SJSA1 (cell line): ENCODE data around the gene FRMD4A. TPM values are rescaled to one million over a fixed set of nuclear protein-coding genes. Genes with fewer than 3 reads are reported as not detected.

Experiments
- DNase-seq, 2 experiments: peaks; one replicate each; pipeline ENCODE4 v3.0.0-alpha.2; 2015 to 2020; ENCODE audit warnings: low spot score in 2 of 2, low read depth in 1 of 2
- H3K27ac ChIP-seq: fragments of 250-450 bp; sonication (Bioruptor Pico); 2 replicates; pipeline ENCODE4 v1.5.1; 2020; ENCODE audit warnings: mild to moderate bottlenecking, moderate library complexity
- H3K27me3 ChIP-seq: fragments of 250-450 bp; sonication (Bioruptor Pico); replicated peaks from 2 replicates; pipeline ENCODE4 v1.5.1; 2020; ENCODE audit warnings: mild to moderate bottlenecking, moderate library complexity
- H3K36me3 ChIP-seq: fragments of 250-450 bp; sonication (Bioruptor Pico); 2 replicates; pipeline ENCODE4 v1.5.1; 2020; ENCODE audit warnings: mild to moderate bottlenecking
- H3K4me1 ChIP-seq: fragments of 250-450 bp; sonication (Bioruptor Pico); replicated peaks from 2 replicates; pipeline ENCODE4 v1.6.1; 2021; ENCODE audit warnings: mild to moderate bottlenecking
- H3K4me3 ChIP-seq: fragments of 250-450 bp; sonication (Bioruptor Pico); 2 replicates; pipeline ENCODE4 v1.5.1; 2020; ENCODE audit warnings: mild to moderate bottlenecking
- H3K9me3 ChIP-seq: fragments of 250-450 bp; sonication (Bioruptor Pico); replicated peaks from 2 replicates; pipeline ENCODE4 v1.5.1; 2020; ENCODE audit warnings: mild to moderate bottlenecking
- total RNA-seq: library from RNA; depleted of rRNA; stranded (reverse); fragments of >200 nt; shearing (Covaris generic); gene quantifications from 2 replicates; pipeline ENCODE4 v1.2.3, GENCODE V29; 2014

FRMD4A gene
- total RNA-seq, 1 experiment from 2014 or later, result 6.2 TPM

GRCh38 chr10:14196113-14196512 is 134.6 kb downstream of the FRMD4A start:
- no peak for DNase-seq
- Histone ChIP-seq H3K36me3 (no peaks in the 10 kb centered on the region), H3K27ac (no peak overlapping the region), H3K27me3 (peaks cover 6% of the 10 kb centered on the region; the same call in 1 of the 2 replicates), H3K4me3 (no peak overlapping the region), H3K4me1 (no peaks in the 10 kb centered on the region), H3K9me3 (no peaks in the 10 kb centered on the region)

GRCh38 chr10:14195433-14195832 is 135.3 kb downstream of the FRMD4A start:
- H3K27me3 ChIP-seq, result peaks cover 8% of the 10 kb centered on the region; the same call in 1 of the 2 replicates

GRCh38 chr10:14192746-14193145 is 138.0 kb downstream of the FRMD4A start:
- Histone ChIP-seq H3K27ac (no peak overlapping the region), H3K9me3 (no peaks in the 10 kb centered on the region), H3K27me3 (peaks cover 8% of the 10 kb centered on the region), H3K4me1 (no peaks in the 10 kb centered on the region), H3K36me3 (no peaks in the 10 kb centered on the region), H3K4me3 (no peak overlapping the region)
- DNase-seq, result no peak

More at GRCh38 chr10:14195433-14195832, 135.3 kb downstream of the FRMD4A start:
- H3K4me1 ChIP-seq, result no peaks in the 10 kb centered on the region
- H3K27ac ChIP-seq, result no peak overlapping the region
- no peak overlapping the region for H3K4me3 ChIP-seq
- no peaks in the 10 kb centered on the region for H3K36me3 ChIP-seq
- no peaks in the 10 kb centered on the region for H3K9me3 ChIP-seq
- no peak for DNase-seq

DNA sequence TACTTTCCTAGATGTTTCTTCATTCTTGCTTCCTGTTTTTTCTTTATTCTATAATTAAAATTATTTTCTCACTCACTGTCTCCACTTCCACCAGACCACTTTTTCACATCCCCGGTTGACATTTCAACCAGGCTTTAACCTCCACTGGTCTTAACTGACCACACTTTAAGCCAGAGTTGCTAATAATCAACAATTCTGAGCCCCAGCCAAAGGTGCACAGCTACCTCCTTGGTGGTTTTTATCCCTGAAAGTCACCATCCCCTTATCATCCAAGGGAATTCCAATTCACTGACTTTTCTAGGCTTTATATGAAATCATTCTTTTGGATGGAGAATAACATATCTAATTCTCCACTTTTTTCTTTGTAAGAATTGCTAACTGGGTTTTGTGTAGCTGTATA is 138.9 kb downstream of the FRMD4A start:
- no peak for DNase-seq
- H3K27me3 ChIP-seq, result peaks cover 8% of the 10 kb centered on the region
- H3K27ac ChIP-seq, result no peak overlapping the region
- no peaks in the 10 kb centered on the region for H3K4me1 ChIP-seq
- H3K4me3 ChIP-seq, result no peak overlapping the region
- no peaks in the 10 kb centered on the region for H3K36me3 ChIP-seq
- no peaks in the 10 kb centered on the region for H3K9me3 ChIP-seq

DNA sequence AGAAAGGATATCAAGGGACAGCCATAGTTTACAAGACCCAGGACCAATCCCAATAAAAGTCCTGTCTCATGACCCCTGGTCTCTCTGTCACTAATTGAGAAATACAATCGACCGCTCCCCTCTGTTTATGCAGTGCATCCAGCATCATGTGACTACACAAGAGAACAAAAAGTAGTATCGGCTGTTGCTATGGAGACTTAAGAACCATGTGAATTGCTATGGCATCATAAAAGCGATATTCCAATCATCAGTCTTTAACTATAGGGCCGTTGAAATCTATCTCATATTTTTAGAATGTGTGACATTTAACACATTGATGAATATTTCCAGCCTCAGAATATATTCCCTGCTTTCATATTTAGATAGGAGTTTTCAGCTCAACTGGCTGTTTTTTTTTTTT is 139.3 kb downstream of the FRMD4A start:
- H3K27ac ChIP-seq, result no peak overlapping the region
- no peaks in the 10 kb centered on the region for H3K9me3 ChIP-seq
- peaks cover 8% of the 10 kb centered on the region for H3K27me3 ChIP-seq

GRCh38 chr10:14190702-14191101 is 140.0 kb downstream of the FRMD4A start:
- Histone ChIP-seq H3K9me3 (no peaks in the 10 kb centered on the region), H3K27ac (no peak overlapping the region), H3K4me3 (no peak overlapping the region), H3K4me1 (no peaks in the 10 kb centered on the region), H3K36me3 (no peaks in the 10 kb centered on the region), H3K27me3 (peaks cover 8% of the 10 kb centered on the region)
- DNase-seq, result no peak

More for the DNA sequence above, 139.3 kb downstream of the FRMD4A start:
- Histone ChIP-seq H3K4me1 (no peaks in the 10 kb centered on the region), H3K36me3 (no peaks in the 10 kb centered on the region), H3K4me3 (no peak overlapping the region)
- no peak for DNase-seq

- DNase-seq, result peak in 1 of 2 experiments; percentile 9
- Histone ChIP-seq H3K27me3 (peaks cover 3% of the 10 kb centered on the region), H3K9me3 (no peaks in the 10 kb centered on the region; the same call in 1 of the 2 replicates), H3K27ac (no peak overlapping the region), H3K4me1 (peaks cover 5% of the 10 kb centered on the region), H3K4me3 (no peak overlapping the region), H3K36me3 (no peaks in the 10 kb centered on the region)
Observed at GRCh38 chr10:14186245-14186644, 144.5 kb downstream of the FRMD4A start.

- peaks cover 2% of the 10 kb centered on the region for H3K27me3 ChIP-seq
- no peak overlapping the region for H3K4me3 ChIP-seq
- peak; percentile 59 to 62 for DNase-seq
- no peaks in the 10 kb centered on the region for H3K36me3 ChIP-seq
- peak overlapping the region; percentile 89 for H3K27ac ChIP-seq
- H3K4me1 ChIP-seq, result peaks cover 5% of the 10 kb centered on the region
- no peaks in the 10 kb centered on the region; the same call in 1 of the 2 replicates for H3K9me3 ChIP-seq
Observed at GRCh38 chr10:14185316-14186045, 145.2 kb downstream of the FRMD4A start.

GRCh38 chr10:14184841-14185315 is 145.8 kb downstream of the FRMD4A start:
- peak overlapping the region; percentile 89 for H3K27ac ChIP-seq
- H3K36me3 ChIP-seq, result no peaks in the 10 kb centered on the region
- H3K4me3 ChIP-seq, result no peak overlapping the region
- peaks cover 5% of the 10 kb centered on the region for H3K4me1 ChIP-seq
- DNase-seq, result peak in 1 of 2 experiments; percentile 51
- no peaks in the 10 kb centered on the region; the same call in 1 of the 2 replicates for H3K9me3 ChIP-seq
- peaks cover 5% of the 10 kb centered on the region for H3K27me3 ChIP-seq

GRCh38 chr10:14182781-14183180 is 147.9 kb downstream of the FRMD4A start:
- Histone ChIP-seq H3K36me3 (no peaks in the 10 kb centered on the region), H3K9me3 (no peaks in the 10 kb centered on the region; the same call in 1 of the 2 replicates), H3K4me1 (peaks cover 5% of the 10 kb centered on the region), H3K27me3 (peaks cover 5% of the 10 kb centered on the region), H3K27ac (no peak overlapping the region), H3K4me3 (no peak overlapping the region)
- no peak for DNase-seq

- Histone ChIP-seq H3K4me1 (peaks cover 5% of the 10 kb centered on the region), H3K27me3 (peaks cover 5% of the 10 kb centered on the region), H3K9me3 (no peaks in the 10 kb centered on the region; the same call in 1 of the 2 replicates), H3K4me3 (no peak overlapping the region), H3K27ac (no peak overlapping the region), H3K36me3 (no peaks in the 10 kb centered on the region)
- DNase-seq, result no peak
Observed at GRCh38 chr10:14181567-14181936, 149.2 kb downstream of the FRMD4A start.

DNA sequence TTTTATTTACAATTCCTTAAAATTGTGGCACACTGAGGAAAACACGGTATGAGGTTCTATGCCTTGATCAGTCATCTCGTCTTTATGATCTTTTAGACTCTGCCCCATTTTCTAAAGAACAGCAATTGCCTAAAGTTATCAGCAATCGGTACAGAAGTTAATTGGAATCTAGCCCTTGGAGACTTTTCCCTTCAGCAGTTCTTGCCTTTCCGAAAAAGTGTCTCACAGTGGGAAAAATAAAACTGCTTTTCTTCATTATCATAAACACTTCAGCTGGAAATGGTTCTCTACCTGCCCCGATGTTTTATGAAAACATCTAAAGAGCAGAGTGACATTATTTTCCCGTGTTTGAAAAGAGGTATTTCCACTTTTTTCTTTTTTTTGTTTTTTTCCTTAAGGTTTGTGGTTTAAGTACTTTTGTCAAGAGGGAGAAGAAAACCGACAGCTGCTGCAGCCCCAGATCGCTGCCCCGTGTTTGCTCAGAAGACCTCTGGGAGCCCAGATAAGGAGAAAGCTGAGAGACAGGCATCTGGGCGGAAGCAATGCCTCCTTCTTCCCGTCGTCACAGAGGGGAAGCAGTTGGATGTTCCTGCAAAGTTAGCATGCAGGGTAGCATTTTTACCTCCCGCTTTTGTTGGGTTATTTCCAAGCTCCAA is 149.7 kb downstream of the FRMD4A start:
- Histone ChIP-seq H3K27ac (no peak overlapping the region), H3K4me1 (peaks cover 5% of the 10 kb centered on the region), H3K4me3 (no peak overlapping the region), H3K27me3 (peaks cover 6% of the 10 kb centered on the region), H3K9me3 (no peaks in the 10 kb centered on the region; the same call in 1 of the 2 replicates), H3K36me3 (no peaks in the 10 kb centered on the region)
- DNase-seq, result no peak

GRCh38 chr10:14179251-14179650 is 151.5 kb downstream of the FRMD4A start:
- DNase-seq, result no peak
- Histone ChIP-seq H3K36me3 (no peaks in the 10 kb centered on the region), H3K4me3 (no peak overlapping the region), H3K9me3 (no peaks in the 10 kb centered on the region), H3K27me3 (peaks cover 20% of the 10 kb centered on the region), H3K27ac (no peak overlapping the region), H3K4me1 (peaks cover 1% of the 10 kb centered on the region; the same call in 1 of the 2 replicates)
